Spleen (tissue), 13 donors: ENCODE data around the gene RBL1. TPM values are rescaled to one million over a fixed set of nuclear protein-coding genes. Genes with fewer than 3 reads are reported as not detected.

Experiments used
- DNase-seq: peaks from one replicate; pipeline ENCODE4 v3.0.0-alpha.2; 2020
- H3K27ac ChIP-seq, 8 donors: fragments of 200-600 bp; sonication (generic) in 7 of 8; 1 replicate in 4 of 8; 2 replicates in 4 of 8; pipeline versions ENCODE4 v1.5.0 to v1.8.0; 2016 to 2021; ENCODE audit warnings: inconsistent platforms in 4 of 8, mild to moderate bottlenecking in 4 of 8, moderate library complexity in 1 of 8
- H3K27me3 ChIP-seq, 7 donors: fragments of 200-600 bp; sonication (generic) in 6 of 7; replicated peaks in 1 of 7; 1 replicate in 4 of 7; 2 replicates in 3 of 7; pipeline versions ENCODE4 v1.5.0 to v1.8.0; 2016 to 2021; ENCODE audit warnings: inconsistent platforms in 3 of 7, mild to moderate bottlenecking in 1 of 7
- H3K36me3 ChIP-seq, 6 donors: fragments of 200-600 bp; sonication (generic) in 5 of 6; 1 replicate in 4 of 6; 2 replicates in 2 of 6; pipeline versions ENCODE4 v1.5.0 to v1.8.0; 2016 to 2021; ENCODE audit warnings: inconsistent platforms in 2 of 6
- H3K4me1 ChIP-seq, 6 donors: fragments of 200-600 bp; sonication (generic) in 5 of 6; 1 replicate in 3 of 6; 2 replicates in 3 of 6; pipeline versions ENCODE4 v1.5.0 to v1.8.0; 2016 to 2021; ENCODE audit warnings: inconsistent platforms in 3 of 6
- H3K4me3 ChIP-seq, 8 donors: fragments of 200-600 bp; sonication (generic) in 7 of 8; 1 replicate in 4 of 8; 2 replicates in 4 of 8; pipeline versions ENCODE4 v1.5.0 to v1.8.0; 2016 to 2021; ENCODE audit warnings: inconsistent platforms in 4 of 8, mild to moderate bottlenecking in 4 of 8, moderate library complexity in 2 of 8
- H3K9me3 ChIP-seq, 8 donors: fragments of 200-600 bp; sonication (generic) in 7 of 8; 1 replicate in 4 of 8; 2 replicates in 4 of 8; pipeline versions ENCODE4 v1.5.0 to v1.8.0; 2016 to 2021; ENCODE audit warnings: inconsistent platforms in 4 of 8
- CTCF ChIP-seq, 11 experiments: fragments of 200-600 bp in 7 of 11; fragments of 450-650 bp in 4 of 11; sonication (generic) in 4 of 11; IDR thresholded peaks in 8 of 11; conservative IDR thresholded peaks in 3 of 11; 1 replicate in 7 of 11; 2 replicates in 4 of 11; pipeline versions ENCODE4 v1.4.0 to v1.8.0; 2016 to 2021; ENCODE audit warnings: antibody characterized with exemption in 11 of 11, inconsistent platforms in 4 of 11, mild to moderate bottlenecking in 1 of 11
- POLR2A ChIP-seq, 3 donors: fragments of 450-650 bp; IDR thresholded peaks; one replicate each; pipeline ENCODE4 v1.5.1; 2017; ENCODE audit warnings: antibody characterized with exemption in 3 of 3, mild to moderate bottlenecking in 1 of 3
- POLR2AphosphoS5 ChIP-seq, 3 donors: sonication (generic); formaldehyde crosslinking; IDR thresholded peaks; one replicate each; pipeline ENCODE4 v1.5.1; 2017; ENCODE audit warnings: antibody characterized with exemption in 3 of 3
- WGBS, 5 donors: extraction: QIAGEN DNeasy Blood & Tissue Kit in 3 of 5; methylation state at CpG; one replicate each; pipeline versions ENCODE4 v1.1.5 to v1.1.7; 2013 to 2018; 5-methylcytosine and 5-hydroxymethylcytosine counted together
- intact Hi-C: fragments of 100-400 bp; cut with DNase I; formaldehyde crosslinking; loops from one replicate; pipeline ENCODE4 v1.15.0; 2023; ENCODE audit warnings: low total_unique reads
- long read RNA-seq, 2 donors: transcript quantifications; one replicate each; lab custom pipeline, GENCODE V29; 2026
- polyA plus RNA-seq, 3 donors: library from polyadenylated mRNA; stranded (reverse); fragments of 200-250 nt; gene quantifications; one replicate each; pipeline ENCODE4 v1.2.1, GENCODE V29; 2013
- total RNA-seq, 7 donors: library from RNA; depleted of rRNA in 3 of 7; stranded (reverse); fragments of >200 nt in 3 of 7; fragmentation: NEBNext Ultra II Directional in 4 of 7; extraction: Animal tissue kit (Norgen Biotek cat#: 25700) in 4 of 7; gene quantifications; one replicate each; pipeline versions ENCODE4 v1.1.0 to v1.2.1, GENCODE V29; 2016 to 2021
- donor health status: healthy with polysubstance abuse.
- donor health status: DM: no; HTN: no; CAD: no; lungs with moderate emphysema.
- donor health status: DM: no; HTN: no; CAD: no.
- donor health status: Bipolar disorder and iron deficiency.
- donor health status: healthy.
- donor health status: DM: no; HTN: no; CAD: no.
- donor health status: DM: yes; HTN: yes; CAD: no.

Gene RBL1
- 10 to 100 TPM in 6 of 7 donors, 1 to 10 TPM in 1; 8.9 to 18.8 (median 12.1) TPM for total RNA-seq
- polyA plus RNA-seq = 1 to 10 TPM; 1.8 to 2.7 (median 2.4) TPM
- long read RNA-seq, donor 1 = 0 reads
- long read RNA-seq, donor 2, full-length matches to known transcripts = 1 of 1 reads
- long read RNA-seq, donor 2, partial matches to known transcripts = 0 of 1 reads
- long read RNA-seq, donor 2, other reads (novel, unspliced or antisense) = 0 of 1 reads

GRCh38 chr20:37095599-37096414 is at the start of gene RBL1:
TSS of gene RBL1 (minus strand) at chr20:37095997. CDS start at chr20:37095928, 69 bp downstream.
- intact Hi-C loops = loop anchor here (10.0 kb wide), 1 partner anchor 79 kb away; the partner anchor contains the start of genes MROH8 and RPN2
- TF ChIP-seq POLR2AphosphoS5 (IDR thresholded peaks at IDR 0.05) = peak; percentile 86 to 90 (median 87)
- peak in 1 of 3 donors; percentile 31 for TF ChIP-seq POLR2A (IDR thresholded peaks at IDR 0.05)
- peak in 10 of 11 experiments; percentile 25 to 72 (median 57) for TF ChIP-seq CTCF (IDR thresholded peaks at IDR 0.05 in 8 of 11, conservative IDR thresholded peaks at IDR 0.05 in 3 of 11)
- Histone ChIP-seq H3K27ac (peak within 1 kb of the TSS; percentile 31 to 91 (median 74)), H3K9me3 (no peaks in the 10 kb centered on the region), H3K36me3 (peaks cover 0 to 16% (median 0%) of the 10 kb centered on the region in 6 donors), H3K4me3 (peak within 1 kb of the TSS; percentile 63 to 100 (median 90)), H3K4me1 (peaks cover 13 to 45% (median 20%) of the 10 kb centered on the region in 6 donors), H3K27me3 (no peaks in the 10 kb centered on the region)
- peak; percentile 95 for DNase-seq
- 0 to 1% (median 1%) methylated on average over 38 to 58 of the region's 58 CpGs for WGBS, 5 donors

GRCh38 chr20:37144856-37145404 is 49.1 kb upstream of the RBL1 start:
- H3K4me1 ChIP-seq = no peaks in the 10 kb centered on the region
- no peak overlapping the region for H3K27ac ChIP-seq
- 74 to 88% (median 82%) methylated on average over 8 of the region's 8 CpGs for WGBS, 5 donors
- H3K4me3 ChIP-seq = no peak overlapping the region
- intact Hi-C loops = no loop called here
- TF ChIP-seq POLR2AphosphoS5 (IDR thresholded peaks at IDR 0.05) (no peak), CTCF (IDR thresholded peaks at IDR 0.05 in 8 of 11, conservative IDR thresholded peaks at IDR 0.05 in 3 of 11) (no peak), POLR2A (IDR thresholded peaks at IDR 0.05) (no peak)
- H3K27me3 ChIP-seq = no peaks in the 10 kb centered on the region
- no peak for DNase-seq
- peaks cover 0 to 4% (median 0%) of the 10 kb centered on the region in 6 donors for H3K36me3 ChIP-seq
- H3K9me3 ChIP-seq = no peaks in the 10 kb centered on the region

GRCh38 chr20:37142708-37143107 is 46.9 kb upstream of the RBL1 start:
- no peaks in the 10 kb centered on the region for H3K27me3 ChIP-seq
- no peak overlapping the region for H3K27ac ChIP-seq
- H3K9me3 ChIP-seq = no peaks in the 10 kb centered on the region
- H3K4me3 ChIP-seq = no peak overlapping the region
- no peak for DNase-seq
- intact Hi-C loops = no loop called here
- H3K36me3 ChIP-seq = peaks cover 0 to 4% (median 0%) of the 10 kb centered on the region in 6 donors
- 89 to 96% (median 93%) methylated on average over 3 of the region's 3 CpGs for WGBS, 5 donors
- no peaks in the 10 kb centered on the region for H3K4me1 ChIP-seq
- TF ChIP-seq CTCF (IDR thresholded peaks at IDR 0.05 in 8 of 11, conservative IDR thresholded peaks at IDR 0.05 in 3 of 11) = no peak
- TF ChIP-seq POLR2A (IDR thresholded peaks at IDR 0.05) = no peak
- TF ChIP-seq POLR2AphosphoS5 (IDR thresholded peaks at IDR 0.05) = no peak
